ENCODE measurements around the gene PI4K2A.

PI4K2A gene

DNA sequence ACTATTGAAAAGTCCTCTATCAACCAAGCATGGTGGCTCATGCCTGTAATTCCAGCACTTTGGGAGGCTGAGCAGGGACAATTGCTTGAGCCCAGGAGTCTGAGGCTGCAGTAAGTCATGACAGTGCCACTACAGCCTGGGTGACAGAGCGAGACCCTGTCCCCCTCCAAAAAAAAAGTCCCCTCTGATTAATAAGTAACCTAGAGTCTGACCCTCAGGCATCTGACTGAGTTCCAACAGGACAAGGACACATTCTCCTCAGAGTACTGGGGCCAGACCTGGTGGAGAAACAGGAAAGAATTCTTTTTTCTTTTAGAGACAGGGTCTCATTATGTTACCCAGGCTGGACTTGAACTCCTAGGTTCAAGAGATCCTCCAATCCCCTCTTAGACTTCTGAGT is 17.2 kb upstream of the PI4K2A start:
- H4K20me1 ChIP-seq (ENCODE audit: insufficient read depth, low read length, poor library complexity, severe bottlenecking): no peaks in the 10 kb centered on the region
- H3K9me3 ChIP-seq (ENCODE audit: insufficient read depth, low read depth, low read length): no peaks in the 10 kb centered on the region
- H3K9me2 ChIP-seq (replicated peaks; ENCODE audit: low read depth, low read length): no peaks in the 10 kb centered on the region
- H2AFZ ChIP-seq (ENCODE audit: low read length): no peak overlapping the region
- H3K79me2 ChIP-seq (ENCODE audit: insufficient read depth, low read length): no peaks in the 10 kb centered on the region
- no peaks in the 10 kb centered on the region for H3F3A ChIP-seq (ENCODE audit: low read depth)
- no peaks in the 10 kb centered on the region for H3K4me1 ChIP-seq (ENCODE audit: insufficient read depth, low read length, poor library complexity, severe bottlenecking)
- H3K4me3 ChIP-seq (ENCODE audit: low read length, poor library complexity, severe bottlenecking): no peak overlapping the region
- TF ChIP-seq EZH2phosphoT487 (IDR thresholded peaks at IDR 0.05; ENCODE audit: borderline replicate concordance): no peak
- H3K36me3 ChIP-seq (ENCODE audit: insufficient read depth, low read length): no peaks in the 10 kb centered on the region
- no peak overlapping the region for H3K9ac ChIP-seq (ENCODE audit: low read depth, low read length, poor library complexity, severe bottlenecking)
- H3K4me2 ChIP-seq (ENCODE audit: low read depth, low read length, poor library complexity, severe bottlenecking): no peak overlapping the region
- H3K27me3 ChIP-seq (ENCODE audit: insufficient read depth, low read length, poor library complexity, severe bottlenecking): no peaks in the 10 kb centered on the region

DNA sequence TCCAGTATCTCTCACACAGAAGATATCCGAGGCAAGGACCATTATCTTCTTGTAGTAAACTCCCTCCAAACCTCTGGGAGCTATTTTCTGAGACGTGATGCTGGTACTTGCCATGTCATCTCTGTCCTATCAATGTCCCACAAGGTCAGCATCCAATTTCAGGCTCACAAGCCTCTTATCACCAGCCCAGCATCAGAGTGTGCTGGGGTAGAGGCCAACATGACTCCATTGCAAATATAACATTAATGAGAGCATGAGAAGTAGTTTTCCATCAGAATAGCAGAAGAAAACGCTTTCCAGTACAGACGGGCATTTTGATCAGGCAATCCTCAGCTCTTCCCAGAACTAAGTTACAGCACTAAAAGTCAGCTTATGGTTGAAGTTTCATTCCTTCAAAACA is 12.7 kb upstream of the PI4K2A start:
- no peaks in the 10 kb centered on the region for H3K27me3 ChIP-seq (ENCODE audit: insufficient read depth, low read length, poor library complexity, severe bottlenecking)
- no peak for TF ChIP-seq EZH2phosphoT487 (IDR thresholded peaks at IDR 0.05; ENCODE audit: borderline replicate concordance)
- TF ChIP-seq, protein P1, sequence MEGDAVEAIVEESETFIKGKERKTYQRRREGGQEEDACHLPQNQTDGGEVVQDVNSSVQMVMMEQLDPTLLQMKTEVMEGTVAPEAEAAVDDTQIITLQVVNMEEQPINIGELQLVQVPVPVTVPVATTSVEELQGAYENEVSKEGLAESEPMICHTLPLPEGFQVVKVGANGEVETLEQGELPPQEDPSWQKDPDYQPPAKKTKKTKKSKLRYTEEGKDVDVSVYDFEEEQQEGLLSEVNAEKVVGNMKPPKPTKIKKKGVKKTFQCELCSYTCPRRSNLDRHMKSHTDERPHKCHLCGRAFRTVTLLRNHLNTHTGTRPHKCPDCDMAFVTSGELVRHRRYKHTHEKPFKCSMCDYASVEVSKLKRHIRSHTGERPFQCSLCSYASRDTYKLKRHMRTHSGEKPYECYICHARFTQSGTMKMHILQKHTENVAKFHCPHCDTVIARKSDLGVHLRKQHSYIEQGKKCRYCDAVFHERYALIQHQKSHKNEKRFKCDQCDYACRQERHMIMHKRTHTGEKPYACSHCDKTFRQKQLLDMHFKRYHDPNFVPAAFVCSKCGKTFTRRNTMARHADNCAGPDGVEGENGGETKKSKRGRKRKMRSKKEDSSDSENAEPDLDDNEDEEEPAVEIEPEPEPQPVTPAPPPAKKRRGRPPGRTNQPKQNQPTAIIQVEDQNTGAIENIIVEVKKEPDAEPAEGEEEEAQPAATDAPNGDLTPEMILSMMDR (conservative IDR thresholded peaks at IDR 0.05; ENCODE audit: low read length): no peak
- H2AFZ ChIP-seq (ENCODE audit: low read length): no peak overlapping the region
- H3K9ac ChIP-seq (ENCODE audit: low read depth, low read length, poor library complexity, severe bottlenecking): no peak overlapping the region
- no peaks in the 10 kb centered on the region for H3K9me3 ChIP-seq (ENCODE audit: insufficient read depth, low read depth, low read length)
- H4K20me1 ChIP-seq (ENCODE audit: insufficient read depth, low read length, poor library complexity, severe bottlenecking): no peaks in the 10 kb centered on the region
- no peak overlapping the region for H3K4me2 ChIP-seq (ENCODE audit: low read depth, low read length, poor library complexity, severe bottlenecking)
- H3K9me2 ChIP-seq (replicated peaks; ENCODE audit: low read depth, low read length): no peaks in the 10 kb centered on the region
- no peaks in the 10 kb centered on the region for H3K36me3 ChIP-seq (ENCODE audit: insufficient read depth, low read length)
- no peak overlapping the region for H3K4me3 ChIP-seq (ENCODE audit: low read length, poor library complexity, severe bottlenecking)
- no peaks in the 10 kb centered on the region for H3K79me2 ChIP-seq (ENCODE audit: insufficient read depth, low read length)
- H3K4me1 ChIP-seq (ENCODE audit: insufficient read depth, low read length, poor library complexity, severe bottlenecking): no peaks in the 10 kb centered on the region
- no peaks in the 10 kb centered on the region for H3F3A ChIP-seq (ENCODE audit: low read depth)

DNA sequence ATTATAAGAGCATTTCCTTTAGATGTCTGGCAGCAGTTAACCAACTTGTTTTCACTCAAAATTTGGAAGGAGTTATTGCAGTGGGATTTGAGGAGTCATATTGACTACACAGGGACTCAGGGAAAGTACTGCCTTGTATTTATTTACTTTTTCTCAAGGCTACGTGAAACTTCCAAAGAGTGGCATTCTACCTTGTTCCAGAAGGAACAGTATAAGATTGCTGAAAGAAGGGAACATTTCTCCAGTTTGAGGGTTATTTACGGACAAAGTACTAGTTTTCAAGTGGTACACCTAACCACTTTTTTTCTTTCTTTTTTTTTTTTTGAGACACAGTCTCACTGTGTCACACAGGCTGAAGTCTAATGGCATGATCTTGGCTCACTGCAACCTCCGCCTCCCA is 12.2 kb upstream of the PI4K2A start:
- Histone ChIP-seq H3K79me2 (ENCODE audit: insufficient read depth, low read length) (no peaks in the 10 kb centered on the region), H3K4me1 (ENCODE audit: insufficient read depth, low read length, poor library complexity, severe bottlenecking) (no peaks in the 10 kb centered on the region), H3K4me2 (ENCODE audit: low read depth, low read length, poor library complexity, severe bottlenecking) (no peak overlapping the region), H4K20me1 (ENCODE audit: insufficient read depth, low read length, poor library complexity, severe bottlenecking) (no peaks in the 10 kb centered on the region), H3K9ac (ENCODE audit: low read depth, low read length, poor library complexity, severe bottlenecking) (no peak overlapping the region), H3K36me3 (ENCODE audit: insufficient read depth, low read length) (no peaks in the 10 kb centered on the region), H3K9me2 (replicated peaks; ENCODE audit: low read depth, low read length) (no peaks in the 10 kb centered on the region), H3F3A (ENCODE audit: low read depth) (no peaks in the 10 kb centered on the region), H2AFZ (ENCODE audit: low read length) (no peak overlapping the region), H3K4me3 (ENCODE audit: low read length, poor library complexity, severe bottlenecking) (no peak overlapping the region), H3K9me3 (ENCODE audit: insufficient read depth, low read depth, low read length) (no peaks in the 10 kb centered on the region), H3K27me3 (ENCODE audit: insufficient read depth, low read length, poor library complexity, severe bottlenecking) (no peaks in the 10 kb centered on the region)
- TF ChIP-seq, protein P1 (conservative IDR thresholded peaks at IDR 0.05; ENCODE audit: low read length): no peak
- TF ChIP-seq EZH2phosphoT487 (IDR thresholded peaks at IDR 0.05; ENCODE audit: borderline replicate concordance): no peak

DNA sequence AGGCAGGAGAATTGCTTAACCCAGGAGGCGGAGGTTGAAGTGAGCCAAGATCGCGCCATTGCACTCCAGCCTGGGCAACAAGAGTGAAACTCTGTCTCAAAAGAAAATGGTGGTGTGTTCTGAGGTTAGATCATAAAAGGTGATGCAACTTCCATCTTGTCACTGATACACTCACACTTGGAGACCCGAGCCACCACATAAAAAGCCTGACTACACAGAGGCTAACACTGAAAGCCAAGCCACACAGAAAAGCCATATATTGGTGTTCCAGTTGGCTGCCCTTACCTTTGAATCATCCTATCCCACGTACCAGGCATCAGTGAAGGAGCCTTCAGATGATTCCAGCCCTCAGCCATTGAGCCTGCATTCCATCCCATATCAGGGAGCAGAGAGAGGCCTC is 11.2 kb upstream of the PI4K2A start:
- Histone ChIP-seq H2AFZ (ENCODE audit: low read length) (no peak overlapping the region), H3K4me1 (ENCODE audit: insufficient read depth, low read length, poor library complexity, severe bottlenecking) (no peaks in the 10 kb centered on the region), H3K4me2 (ENCODE audit: low read depth, low read length, poor library complexity, severe bottlenecking) (no peak overlapping the region), H3K9me2 (replicated peaks; ENCODE audit: low read depth, low read length) (no peaks in the 10 kb centered on the region), H3F3A (ENCODE audit: low read depth) (no peaks in the 10 kb centered on the region), H3K79me2 (ENCODE audit: insufficient read depth, low read length) (no peaks in the 10 kb centered on the region), H3K9ac (ENCODE audit: low read depth, low read length, poor library complexity, severe bottlenecking) (no peak overlapping the region), H3K27me3 (ENCODE audit: insufficient read depth, low read length, poor library complexity, severe bottlenecking) (no peaks in the 10 kb centered on the region), H3K9me3 (ENCODE audit: insufficient read depth, low read depth, low read length) (no peaks in the 10 kb centered on the region), H3K4me3 (ENCODE audit: low read length, poor library complexity, severe bottlenecking) (no peak overlapping the region), H3K36me3 (ENCODE audit: insufficient read depth, low read length) (no peaks in the 10 kb centered on the region), H4K20me1 (ENCODE audit: insufficient read depth, low read length, poor library complexity, severe bottlenecking) (no peaks in the 10 kb centered on the region)
- TF ChIP-seq EZH2phosphoT487 (IDR thresholded peaks at IDR 0.05; ENCODE audit: borderline replicate concordance): no peak
- TF ChIP-seq, protein P1 (conservative IDR thresholded peaks at IDR 0.05; ENCODE audit: low read length): no peak

Measured in Loucy (cell line).